ENCODE measurements around the gene DIP2C. TPM values are rescaled to one million over a fixed set of nuclear protein-coding genes. Genes with fewer than 3 reads are reported as not detected.

DIP2C gene
- total RNA-seq, 2 donors from 2014 or later = 21.1 to 23.8 TPM

GRCh38 chr10:372566-372965 is 316.9 kb downstream of the DIP2C start:
- no peak for DNase-seq (ENCODE audit: low spot score)
- Histone ChIP-seq H3K4me1 (peaks cover 0 to 19% of the 10 kb centered on the region in 2 donors), H3K36me3 (peaks cover 13% of the 10 kb centered on the region), H3K9me3 (no peaks in the 10 kb centered on the region), H3K27ac (no peak overlapping the region), H3K4me3 (no peak overlapping the region), H3K27me3 (no peaks in the 10 kb centered on the region)
- no peak for TF ChIP-seq CTCF (IDR thresholded peaks at IDR 0.05)

- no peak for DNase-seq (ENCODE audit: low spot score)
- H3K36me3 ChIP-seq = peaks cover 17% of the 10 kb centered on the region
- H3K4me1 ChIP-seq = peaks cover 0 to 19% of the 10 kb centered on the region in 2 donors
- no peak for TF ChIP-seq CTCF (IDR thresholded peaks at IDR 0.05)
- no peak overlapping the region for H3K4me3 ChIP-seq
- H3K27me3 ChIP-seq = no peaks in the 10 kb centered on the region
- H3K27ac ChIP-seq = no peak overlapping the region
- no peaks in the 10 kb centered on the region for H3K9me3 ChIP-seq
Observed at GRCh38 chr10:371515-371914, 318.0 kb downstream of the DIP2C start.

- H3K27me3 ChIP-seq = no peaks in the 10 kb centered on the region
- no peak overlapping the region for H3K27ac ChIP-seq
- H3K4me1 ChIP-seq = peaks cover 0 to 19% of the 10 kb centered on the region in 2 donors
- TF ChIP-seq CTCF (IDR thresholded peaks at IDR 0.05) = no peak
- no peaks in the 10 kb centered on the region for H3K9me3 ChIP-seq
- peaks cover 28% of the 10 kb centered on the region for H3K36me3 ChIP-seq
- H3K4me3 ChIP-seq = no peak overlapping the region
- no peak for DNase-seq (ENCODE audit: low spot score)
Observed at GRCh38 chr10:370449-370825, 319.0 kb downstream of the DIP2C start.

- Histone ChIP-seq H3K4me1 (peaks cover 0 to 19% of the 10 kb centered on the region in 2 donors), H3K27me3 (no peaks in the 10 kb centered on the region), H3K36me3 (peaks cover 34% of the 10 kb centered on the region), H3K27ac (no peak overlapping the region), H3K4me3 (no peak overlapping the region), H3K9me3 (no peaks in the 10 kb centered on the region)
- no peak for TF ChIP-seq CTCF (IDR thresholded peaks at IDR 0.05)
- DNase-seq (ENCODE audit: low spot score) = no peak
Observed at GRCh38 chr10:369684-370448, 319.6 kb downstream of the DIP2C start.

GRCh38 chr10:369221-369683 is 320.2 kb downstream of the DIP2C start:
- no peak overlapping the region for H3K27ac ChIP-seq
- no peaks in the 10 kb centered on the region for H3K27me3 ChIP-seq
- peaks cover 40% of the 10 kb centered on the region for H3K36me3 ChIP-seq
- H3K9me3 ChIP-seq = no peaks in the 10 kb centered on the region
- TF ChIP-seq CTCF (IDR thresholded peaks at IDR 0.05) = no peak
- H3K4me3 ChIP-seq = no peak overlapping the region
- peaks cover 0 to 16% of the 10 kb centered on the region in 2 donors for H3K4me1 ChIP-seq
- no peak for DNase-seq (ENCODE audit: low spot score)
